GM12878 (cell line): ENCODE results near the gene EVC. TPM values are rescaled to one million over a fixed set of nuclear protein-coding genes. Genes with fewer than 3 reads are reported as not detected.

ENCODE experiments used
- ATAC-seq: fragments of 200-7000 bp; cut with Tn5 transposase; 3 replicates; pipeline ENCODE4 v1.9.1; 2020; ENCODE audit warnings: mild to moderate bottlenecking, moderate library complexity
- BruUV-seq: library from RNA; stranded (reverse); fragments of 400-500 nt; replicated peaks from 2 replicates; lab custom pipeline; 2021; lab: Mats Ljungman, UMichigan
- CTCF ChIA-PET: fragments of 300-600 bp; sonication (Branson Sonifier 250); formaldehyde crosslinking; extraction: SDS; loops from one replicate; lab custom pipeline; 2021; ENCODE audit warnings: inconsistent platforms; lab: Yijun Ruan, JAX
- POLR2A ChIA-PET: fragments of 350-600 bp; formaldehyde crosslinking; extraction: SDS; loops from one replicate; lab custom pipeline; 2021; ENCODE audit warnings: inconsistent platforms; lab: Charles Lee
- RAD21 ChIA-PET: fragments of 300-600 bp; sonication (Branson Sonifier 250); formaldehyde crosslinking; loops from one replicate; lab custom pipeline; 2023; ENCODE audit warnings: antibody characterized with exemption; ENCODE audit not compliant: unreplicated experiment; lab: Charles Lee
- SMC1A ChIA-PET: fragments of 300-600 bp; sonication (Branson Sonifier 250); formaldehyde crosslinking; loops from one replicate; lab custom pipeline; 2023; ENCODE audit not compliant: unreplicated experiment, uncharacterized antibody; lab: Charles Lee
- DNase-seq: peaks from one replicate; pipeline ENCODE4 v3.0.0-alpha.2; 2011; ENCODE audit warnings: low read depth, low spot score
- FAIRE-seq: peaks from 3 replicates; lab custom pipeline; 2011; peaks lifted over from hg19 to GRCh38; lab: Jason Lieb, UNC
- H2AFZ ChIP-seq: 2 replicates; pipeline ENCODE4 v1.6.0; 2011; ENCODE audit warnings: low read depth, low read length, control low read depth; ENCODE audit not compliant: control insufficient read depth
- H3K27ac ChIP-seq: 2 replicates; pipeline ENCODE4 v1.5.1; 2011; ENCODE audit warnings: control low read depth; ENCODE audit not compliant: control insufficient read depth, insufficient read depth
- H3K27me3 ChIP-seq, 2 experiments: replicated peaks in 1 of 2; 2 replicates each; pipeline versions ENCODE4 v1.6.0 to v1.6.1; 2011; ENCODE audit warnings: low read length in 1 of 2; ENCODE audit not compliant: control insufficient read depth in 2 of 2, insufficient read depth in 2 of 2
- H3K36me3 ChIP-seq, 2 experiments: 2 replicates each; pipeline ENCODE4 v1.5.1; 2011; ENCODE audit warnings: low read length in 1 of 2; ENCODE audit not compliant: control insufficient read depth in 2 of 2, insufficient read depth in 2 of 2
- H3K4me1 ChIP-seq: 2 replicates; pipeline ENCODE4 v1.6.1; 2011; ENCODE audit warnings: mild to moderate bottlenecking, low read length, moderate library complexity, mixed read lengths; ENCODE audit not compliant: control insufficient read depth, insufficient read depth
- H3K4me2 ChIP-seq: 2 replicates; pipeline ENCODE4 v1.6.0; 2011; ENCODE audit warnings: control low read depth; ENCODE audit not compliant: control insufficient read depth, insufficient read depth
- H3K4me3 ChIP-seq: fragments of 200-600 bp; sonication (generic); 2 replicates; pipeline ENCODE4 v1.5.1; 2016
- H3K79me2 ChIP-seq: 2 replicates; pipeline ENCODE4 v1.6.0; 2011; ENCODE audit warnings: low read length; ENCODE audit not compliant: control insufficient read depth, insufficient read depth
- H3K9ac ChIP-seq: 2 replicates; pipeline ENCODE4 v1.8.0; 2011; ENCODE audit warnings: low read length, control low read depth, mixed read lengths; ENCODE audit not compliant: control insufficient read depth, insufficient read depth
- H3K9me3 ChIP-seq: replicated peaks from 3 replicates; pipeline ENCODE4 v1.5.1; 2011; ENCODE audit warnings: mild to moderate bottlenecking, low read length; ENCODE audit not compliant: control insufficient read depth, insufficient read depth
- H4K20me1 ChIP-seq: 2 replicates; pipeline ENCODE4 v1.6.0; 2011; ENCODE audit not compliant: control insufficient read depth, insufficient read depth
- BRCA1 ChIP-seq: IDR thresholded peaks from 2 replicates; pipeline ENCODE4 v1.6.1; 2011; ENCODE audit warnings: low read depth, low read length, improper control_type of control experiment
- E2F4 ChIP-seq: IDR thresholded peaks from 2 replicates; pipeline ENCODE4 v1.6.1; 2012; ENCODE audit warnings: low read depth, low read length, improper control_type of control experiment
- E4F1 ChIP-seq: fragments of 450-650 bp; IDR thresholded peaks from 2 replicates; pipeline ENCODE4 v1.6.1; 2018; ENCODE audit warnings: borderline replicate concordance, mild to moderate bottlenecking; ENCODE audit not compliant: partially characterized antibody
- EED ChIP-seq: sonication (generic); IDR thresholded peaks from 2 replicates; pipeline ENCODE4 v1.6.1; 2016; ENCODE audit warnings: antibody characterized with exemption, low read depth
- HDAC2 ChIP-seq: fragments of 200-600 bp; sonication (generic); IDR thresholded peaks from 2 replicates; pipeline ENCODE4 v1.6.1; 2017
- JUNB ChIP-seq: IDR thresholded peaks from 2 replicates; pipeline ENCODE4 v1.6.1; 2016; ENCODE audit warnings: antibody characterized with exemption, mild to moderate bottlenecking
- KAT2A ChIP-seq: conservative IDR thresholded peaks from 2 replicates; pipeline ENCODE4 v1.6.1; 2011; ENCODE audit warnings: low read depth, low read length; ENCODE audit not compliant: control insufficient read depth
- MLLT1 ChIP-seq: fragments of 450-650 bp; IDR thresholded peaks from 2 replicates; pipeline ENCODE4 v1.6.1; 2016; ENCODE audit warnings: mild to moderate bottlenecking
- MTA2 ChIP-seq: fragments of 450-650 bp; IDR thresholded peaks from 2 replicates; pipeline ENCODE4 v1.6.1; 2016; ENCODE audit warnings: low read depth, mild to moderate bottlenecking, moderate library complexity
- NBN ChIP-seq: fragments of 450-650 bp; IDR thresholded peaks from 2 replicates; pipeline ENCODE4 v1.6.1; 2016
- RFX5 ChIP-seq: IDR thresholded peaks from 2 replicates; pipeline ENCODE4 v1.6.1; 2011; ENCODE audit warnings: low read depth, low read length, improper control_type of control experiment
- SUPT20H ChIP-seq: IDR thresholded peaks from 2 replicates; pipeline ENCODE4 v1.6.1; 2011; ENCODE audit warnings: low read depth, mild to moderate bottlenecking, low read length, moderate library complexity, borderline replicate concordance; ENCODE audit not compliant: control insufficient read depth
- TCF3 ChIP-seq: IDR thresholded peaks from 2 replicates; pipeline ENCODE4 v1.6.1; 2012; ENCODE audit warnings: low read depth, mild to moderate bottlenecking, low read length, borderline replicate concordance; ENCODE audit not compliant: insufficient read depth
- WRNIP1 ChIP-seq: IDR thresholded peaks from 2 replicates; pipeline ENCODE4 v1.6.1; 2011; ENCODE audit warnings: low read depth, low read length, improper control_type of control experiment, borderline replicate concordance
- ZNF384 ChIP-seq: IDR thresholded peaks from 2 replicates; pipeline ENCODE4 v1.6.1; 2012; ENCODE audit warnings: low read depth, mild to moderate bottlenecking, low read length, improper control_type of control experiment, borderline replicate concordance
- WGBS: methylation state at CpG from one replicate; pipeline ENCODE4 v1.1.6; 2016; ENCODE audit warnings: low lambda C conversion rate; ENCODE audit not compliant: insufficient replicate concordance, insufficient coverage; ENCODE audit errors: missing lambda C conversion rate; 5-methylcytosine and 5-hydroxymethylcytosine counted together
- in situ Hi-C: fragments of 300-500 bp; cut with MboI; formaldehyde crosslinking; loops from 9 replicates; pipeline ENCODE4 v1.14.3; 2018; ENCODE audit warnings: mixed read lengths
- intact Hi-C: fragments of 100-400 bp; cut with micrococcal nuclease; formaldehyde crosslinking; loops from one replicate; pipeline ENCODE4 v1.14.2; 2022; ENCODE audit not compliant: unreplicated experiment
- polyA plus RNA-seq, 11 experiments: library from polyadenylated mRNA; depleted of rRNA in 4 of 11; unstranded in 6 of 11; stranded (reverse) in 5 of 11; fragments of >200 nt; fragmentation: Nextera tagmentation in 4 of 11; fragmentation: Illumina TruSeq in 1 of 11; extraction: Ambion mirVana in 4 of 11; extraction: Trizol in 1 of 11; gene quantifications; 1 replicate in 1 of 11; 2 replicates in 10 of 11; pipeline versions ENCODE4 v1.2.1 to v1.2.3, GENCODE V29; 2011 to 2016; ENCODE audit warnings: inconsistent platforms in 2 of 11, missing spikeins in 2 of 11, low read depth in 1 of 11
- total RNA-seq, 4 experiments: library from RNA; depleted of rRNA in 3 of 4; stranded (reverse); fragments of >200 nt in 3 of 4; fragmentation: Illumina TruSeq in 1 of 4; extraction: Trizol in 1 of 4; gene quantifications; 2 replicates each; pipeline versions ENCODE4 v1.2.1 to v1.2.3, GENCODE V29; 2013 to 2021

The EVC gene
- total and polyA plus RNA-seq, 10 of the 15 experiments (the other 5 are each of a cell fraction or from before 2014, with no cell fraction given): 0.87 to 55.9 (median 15.6) TPM

GRCh38 chr4:5732158-5732557, 21.2 kb downstream of the EVC start:
- no peak overlapping the region for H3K4me2 ChIP-seq
- no TSS peak for BruUV-seq
- no peaks in the 10 kb centered on the region for H4K20me1 ChIP-seq
- no peaks in the 10 kb centered on the region for H3K9me3 ChIP-seq
- intact Hi-C loops: no loop called here
- SMC1A ChIA-PET: no interaction called here
- no peak overlapping the region for H3K27ac ChIP-seq
- no peak overlapping the region for H3K9ac ChIP-seq
- POLR2A ChIA-PET: no interaction called here
- no peaks in the 10 kb centered on the region for H3K4me1 ChIP-seq
- H3K79me2 ChIP-seq: no peaks in the 10 kb centered on the region
- no peaks in the 10 kb centered on the region for H3K27me3 ChIP-seq
- in situ Hi-C loops: no loop called here
- ATAC-seq (no peak), DNase-seq (no peak), FAIRE-seq (no peak)
- no peak overlapping the region for H3K4me3 ChIP-seq
- CTCF ChIA-PET: no interaction called here
- peaks cover 2 to 5% of the 10 kb centered on the region in 2 experiments; a peak in 3 of 4 replicates for H3K36me3 ChIP-seq
- no peak for TF ChIP-seq ZNF384
- TF ChIP-seq MLLT1: no peak
- no peak for TF ChIP-seq TCF3
- no peak for TF ChIP-seq E4F1
- no peak for TF ChIP-seq E2F4
- no peak for TF ChIP-seq HDAC2
- TF ChIP-seq NBN: no peak
- no peak for TF ChIP-seq KAT2A
- TF ChIP-seq JUNB: no peak
- no peak for TF ChIP-seq BRCA1
- TF ChIP-seq EED: no peak
- no peak for TF ChIP-seq WRNIP1
- no peak for TF ChIP-seq RFX5
- TF ChIP-seq MTA2: no peak
- TF ChIP-seq SUPT20H: no peak
- RAD21 ChIA-PET: no interaction called here
- H2AFZ ChIP-seq: no peak overlapping the region
- 41% methylated on average over 10 of the region's 10 CpGs for WGBS
